ENCODE measurements around the gene FAM120B. TPM values are rescaled to one million over a fixed set of nuclear protein-coding genes. Genes with fewer than 3 reads are reported as not detected.
A peak's percentile ranks its signal among the peaks of the same experiment; 100 is the strongest.

The FAM120B gene
- total and polyA plus RNA-seq, 4 experiments from 2014 or later = 22.7 to 48.6 (median 40.1) TPM

- peaks cover 0 to 19% (median 4%) of the 10 kb centered on the region in 8 donors for H3K9me3 Mint-ChIP-seq
- H3K4me1 Mint-ChIP-seq = no peaks in the 10 kb centered on the region
- no peaks in the 10 kb centered on the region for H3K4me1 ChIP-seq (ENCODE audit: insufficient read depth, low read length)
- H3K4me3 ChIP-seq (ENCODE audit: low read length in 2 of 2) = no peak overlapping the region
- CTCF ChIA-PET (ENCODE audit: partially characterized antibody) = no interaction called here
- H3K27ac ChIP-seq (ENCODE audit: low read depth, low read length) = no peak overlapping the region
- intact Hi-C loops (cut with micrococcal nuclease) = no loop called here
- H3K36me3 Mint-ChIP-seq = no peaks in the 10 kb centered on the region
- POLR2A ChIA-PET (ENCODE audit: partially characterized antibody) = no interaction called here
- no peaks in the 10 kb centered on the region for H3K36me3 ChIP-seq (ENCODE audit: insufficient read depth, low read length)
- H3K4me3 Mint-ChIP-seq = no peak overlapping the region
- no peaks in the 10 kb centered on the region for H3K27me3 ChIP-seq (ENCODE audit: insufficient read depth, low read length)
- no peak for DNase-seq
- no peaks in the 10 kb centered on the region for H3K9me3 ChIP-seq (ENCODE audit: control insufficient read depth in 1 of 2, low read length in 2 of 2)
- H3K27me3 Mint-ChIP-seq = peaks cover 10 to 16% of the 10 kb centered on the region in 2 donors
- no peak overlapping the region for H3K27ac Mint-ChIP-seq
These were observed 113.7 kb downstream of the FAM120B start for GRCh38 chr6:170420283-170420682.

- Mint-ChIP-seq H3K27ac (no peak overlapping the region), H3K4me3 (no peak overlapping the region)
These were observed 114.5 kb downstream of the FAM120B start for GRCh38 chr6:170420791-170421776.

GRCh38 chr6:170421921-170422320 lies 115.4 kb downstream of the FAM120B start:
- DNase-seq = no peak
- Mint-ChIP-seq H3K27ac (peak overlapping the region in 1 of 7 donors; percentile 41), H3K9me3 (peaks cover 0 to 10% (median 0%) of the 10 kb centered on the region in 8 donors), H3K27me3 (peaks cover 15 to 27% of the 10 kb centered on the region in 2 donors), H3K36me3 (no peaks in the 10 kb centered on the region), H3K4me3 (no peak overlapping the region), H3K4me1 (no peaks in the 10 kb centered on the region)
- ChIA-PET CTCF (ENCODE audit: partially characterized antibody) (no interaction called here), POLR2A (ENCODE audit: partially characterized antibody) (no interaction called here)
- intact Hi-C loops (cut with micrococcal nuclease) = no loop called here
- H3K36me3 ChIP-seq (ENCODE audit: insufficient read depth, low read length) = no peaks in the 10 kb centered on the region
- H3K27me3 ChIP-seq (ENCODE audit: insufficient read depth, low read length) = no peaks in the 10 kb centered on the region
- no peak overlapping the region for H3K4me3 ChIP-seq (ENCODE audit: low read length in 2 of 2)
- H3K4me1 ChIP-seq (ENCODE audit: insufficient read depth, low read length) = no peaks in the 10 kb centered on the region
- no peaks in the 10 kb centered on the region for H3K9me3 ChIP-seq (ENCODE audit: control insufficient read depth in 1 of 2, low read length in 2 of 2)
- no peak overlapping the region for H3K27ac ChIP-seq (ENCODE audit: low read depth, low read length)

More at GRCh38 chr6:170420791-170421776, 114.5 kb downstream of the FAM120B start:
- Histone ChIP-seq H3K36me3 (ENCODE audit: insufficient read depth, low read length) (no peaks in the 10 kb centered on the region), H3K4me1 (ENCODE audit: insufficient read depth, low read length) (no peaks in the 10 kb centered on the region), H3K27me3 (ENCODE audit: insufficient read depth, low read length) (no peaks in the 10 kb centered on the region), H3K9me3 (ENCODE audit: control insufficient read depth in 1 of 2, low read length in 2 of 2) (no peaks in the 10 kb centered on the region), H3K4me3 (ENCODE audit: low read length in 2 of 2) (no peak overlapping the region), H3K27ac (ENCODE audit: low read depth, low read length) (no peak overlapping the region)
- intact Hi-C loops (cut with micrococcal nuclease) = no loop called here
- Mint-ChIP-seq H3K9me3 (peaks cover 0 to 16% (median 0%) of the 10 kb centered on the region in 8 donors), H3K27me3 (peaks cover 10 to 23% of the 10 kb centered on the region in 2 donors), H3K4me1 (no peaks in the 10 kb centered on the region), H3K36me3 (no peaks in the 10 kb centered on the region)
- DNase-seq = no peak
- ChIA-PET CTCF (ENCODE audit: partially characterized antibody) (no interaction called here), POLR2A (ENCODE audit: partially characterized antibody) (no interaction called here)

- H3K4me3 Mint-ChIP-seq = no peak overlapping the region
- no peaks in the 10 kb centered on the region for H3K9me3 ChIP-seq (ENCODE audit: control insufficient read depth in 1 of 2, low read length in 2 of 2)
These were observed 116.5 kb downstream of the FAM120B start for GRCh38 chr6:170423030-170423429.

GRCh38 chr6:170423814-170424603 lies 117.5 kb downstream of the FAM120B start:
- no peak for DNase-seq
- Mint-ChIP-seq H3K4me1 (no peaks in the 10 kb centered on the region), H3K4me3 (no peak overlapping the region), H3K27me3 (peaks cover 13 to 24% of the 10 kb centered on the region in 2 donors), H3K27ac (no peak overlapping the region), H3K9me3 (peaks cover 0 to 3% (median 0%) of the 10 kb centered on the region in 8 donors), H3K36me3 (no peaks in the 10 kb centered on the region)
- ChIA-PET CTCF (ENCODE audit: partially characterized antibody) (no interaction called here), POLR2A (ENCODE audit: partially characterized antibody) (no interaction called here)
- Histone ChIP-seq H3K27me3 (ENCODE audit: insufficient read depth, low read length) (no peaks in the 10 kb centered on the region), H3K27ac (ENCODE audit: low read depth, low read length) (no peak overlapping the region), H3K4me1 (ENCODE audit: insufficient read depth, low read length) (no peaks in the 10 kb centered on the region), H3K36me3 (ENCODE audit: insufficient read depth, low read length) (no peaks in the 10 kb centered on the region), H3K4me3 (ENCODE audit: low read length in 2 of 2) (no peak overlapping the region), H3K9me3 (ENCODE audit: control insufficient read depth in 1 of 2, low read length in 2 of 2) (no peaks in the 10 kb centered on the region)
- intact Hi-C loops (cut with micrococcal nuclease) = no loop called here

More at GRCh38 chr6:170423030-170423429, 116.5 kb downstream of the FAM120B start:
- no peak for DNase-seq
- Histone ChIP-seq H3K27ac (ENCODE audit: low read depth, low read length) (no peak overlapping the region), H3K27me3 (ENCODE audit: insufficient read depth, low read length) (no peaks in the 10 kb centered on the region), H3K4me3 (ENCODE audit: low read length in 2 of 2) (no peak overlapping the region), H3K4me1 (ENCODE audit: insufficient read depth, low read length) (no peaks in the 10 kb centered on the region), H3K36me3 (ENCODE audit: insufficient read depth, low read length) (no peaks in the 10 kb centered on the region)
- ChIA-PET CTCF (ENCODE audit: partially characterized antibody) (no interaction called here), POLR2A (ENCODE audit: partially characterized antibody) (no interaction called here)
- Mint-ChIP-seq H3K4me1 (no peaks in the 10 kb centered on the region), H3K36me3 (no peaks in the 10 kb centered on the region), H3K27me3 (peaks cover 18 to 24% of the 10 kb centered on the region in 2 donors), H3K27ac (no peak overlapping the region), H3K9me3 (peaks cover 0 to 3% (median 0%) of the 10 kb centered on the region in 8 donors)
- intact Hi-C loops (cut with micrococcal nuclease) = no loop called here

- no peaks in the 10 kb centered on the region for H3K27me3 ChIP-seq (ENCODE audit: insufficient read depth, low read length)
- Mint-ChIP-seq H3K4me3 (no peak overlapping the region), H3K4me1 (no peaks in the 10 kb centered on the region), H3K9me3 (peaks cover 0 to 3% (median 0%) of the 10 kb centered on the region in 8 donors), H3K36me3 (no peaks in the 10 kb centered on the region), H3K27me3 (peaks cover 19 to 21% of the 10 kb centered on the region in 2 donors), H3K27ac (no peak overlapping the region)
- H3K27ac ChIP-seq (ENCODE audit: low read depth, low read length) = no peak overlapping the region
- no peaks in the 10 kb centered on the region for H3K36me3 ChIP-seq (ENCODE audit: insufficient read depth, low read length)
- intact Hi-C loops (cut with micrococcal nuclease) = no loop called here
- POLR2A ChIA-PET (ENCODE audit: partially characterized antibody) = no interaction called here
- H3K4me3 ChIP-seq (ENCODE audit: low read length in 2 of 2) = no peak overlapping the region
- H3K4me1 ChIP-seq (ENCODE audit: insufficient read depth, low read length) = no peaks in the 10 kb centered on the region
- CTCF ChIA-PET (ENCODE audit: partially characterized antibody) = no interaction called here
- H3K9me3 ChIP-seq (ENCODE audit: control insufficient read depth in 1 of 2, low read length in 2 of 2) = no peaks in the 10 kb centered on the region
- DNase-seq = no peak
These were observed 118.1 kb downstream of the FAM120B start for GRCh38 chr6:170424604-170425126.

- no peak overlapping the region for H3K27ac Mint-ChIP-seq
- Histone ChIP-seq H3K4me3 (ENCODE audit: low read length in 2 of 2) (no peak overlapping the region), H3K9me3 (ENCODE audit: control insufficient read depth in 1 of 2, low read length in 2 of 2) (no peaks in the 10 kb centered on the region), H3K36me3 (ENCODE audit: insufficient read depth, low read length) (no peaks in the 10 kb centered on the region), H3K27ac (ENCODE audit: low read depth, low read length) (no peak overlapping the region), H3K27me3 (ENCODE audit: insufficient read depth, low read length) (no peaks in the 10 kb centered on the region), H3K4me1 (ENCODE audit: insufficient read depth, low read length) (no peaks in the 10 kb centered on the region)
- H3K27me3 Mint-ChIP-seq = peaks cover 14 to 16% of the 10 kb centered on the region in 2 donors
- CTCF ChIA-PET (ENCODE audit: partially characterized antibody) = no interaction called here
- H3K4me1 Mint-ChIP-seq = no peaks in the 10 kb centered on the region
- POLR2A ChIA-PET (ENCODE audit: partially characterized antibody) = no interaction called here
- peaks cover 0 to 1% (median 0%) of the 10 kb centered on the region in 8 donors for H3K9me3 Mint-ChIP-seq
- no peak overlapping the region for H3K4me3 Mint-ChIP-seq
- DNase-seq = no peak
- no peaks in the 10 kb centered on the region for H3K36me3 Mint-ChIP-seq
- intact Hi-C loops (cut with micrococcal nuclease) = no loop called here
These were observed 122.9 kb downstream of the FAM120B start for GRCh38 chr6:170429450-170429849.

All from CD4-positive, alpha-beta memory T cell (primary cell).